GM19372 (cell line): ENCODE results near the gene CMTM7.
"Not testable (repeated sequence)": the region's sequence is repeated elsewhere in the genome, so short reads cannot be mapped to it uniquely, and the experiment has no call there.

Source experiments
- ATAC-seq: cut with Tn5 transposase; IDR thresholded peaks from one replicate; pipeline ENCODE4 v1.9.1; 2021; ENCODE audit warnings: mild to moderate bottlenecking, low read depth, moderate library complexity; ENCODE audit not compliant: unreplicated experiment

CMTM7 gene

GRCh38 chr3:32379831-32380500, 11.7 kb upstream of the CMTM7 start:
- ATAC-seq: no peak

GRCh38 chr3:32381922-32382321, 9.7 kb upstream of the CMTM7 start:
- ATAC-seq: no peak

GRCh38 chr3:32383136-32383711, 8.4 kb upstream of the CMTM7 start:
- ATAC-seq: no peak

GRCh38 chr3:32384938-32385337, 6.7 kb upstream of the CMTM7 start:
- ATAC-seq: no peak

GRCh38 chr3:32387512-32387911, 4.1 kb upstream of the CMTM7 start:
- ATAC-seq: no peak

GRCh38 chr3:32389577-32389976, 2.1 kb upstream of the CMTM7 start:
- ATAC-seq: not testable (repeated sequence)

GRCh38 chr3:32392536-32393302, 1.1 kb downstream of the CMTM7 start:
- no peak for ATAC-seq

- ATAC-seq: no peak
Observed at GRCh38 chr3:32395496-32395895, 3.8 kb downstream of the CMTM7 start.

- ATAC-seq: no peak
Observed at GRCh38 chr3:32397941-32398340, 6.3 kb downstream of the CMTM7 start.

- ATAC-seq: no peak
Observed at GRCh38 chr3:32398531-32398930, 6.9 kb downstream of the CMTM7 start.

GRCh38 chr3:32399030-32399620, 7.5 kb downstream of the CMTM7 start:
- ATAC-seq: no peak

GRCh38 chr3:32401126-32401525, 9.5 kb downstream of the CMTM7 start:
- ATAC-seq: no peak

- ATAC-seq: peak; percentile 74
Observed at GRCh38 chr3:32401556-32402081, 10.0 kb downstream of the CMTM7 start.

GRCh38 chr3:32403663-32404062, 12.0 kb downstream of the CMTM7 start:
- ATAC-seq: no peak

GRCh38 chr3:32404714-32405113, 13.1 kb downstream of the CMTM7 start:
- no peak for ATAC-seq

- ATAC-seq: no peak
Observed at GRCh38 chr3:32405155-32405554, 13.5 kb downstream of the CMTM7 start.

- no peak for ATAC-seq
Observed at GRCh38 chr3:32405711-32406323, 14.2 kb downstream of the CMTM7 start.

- no peak for ATAC-seq
Observed at GRCh38 chr3:32406486-32407408, 15.1 kb downstream of the CMTM7 start.

GRCh38 chr3:32410367-32411246, 19.0 kb downstream of the CMTM7 start:
- no peak for ATAC-seq
